Stomach (tissue), 9 donors: ENCODE measurements around the gene EREG. TPM values are rescaled to one million over a fixed set of nuclear protein-coding genes. Genes with fewer than 3 reads are reported as not detected.

ENCODE experiments used
- DNase-seq, 2 donors: peaks; one replicate each; pipeline versions ENCODE4 v3.0.0 to v3.0.0-alpha.2; 2013 to 2019
- H3K27ac ChIP-seq, 5 donors: fragments of 200-600 bp in 4 of 5; sonication (generic) in 4 of 5; one replicate each; pipeline ENCODE4 v1.5.1; 2013 to 2019; ENCODE audit warnings: mild to moderate bottlenecking in 1 of 5, moderate library complexity in 1 of 5
- H3K27me3 ChIP-seq, 3 donors: fragments of 200-600 bp; sonication (generic); one replicate each; pipeline ENCODE4 v1.5.1; 2017 to 2019; ENCODE audit warnings: mixed run types in 1 of 3
- H3K36me3 ChIP-seq, 4 donors: fragments of 200-600 bp; sonication (generic); 1 replicate in 3 of 4; 2 replicates in 1 of 4; pipeline ENCODE4 v1.5.1; 2016 to 2019
- H3K4me1 ChIP-seq, 4 donors: fragments of 200-600 bp; sonication (generic); one replicate each; pipeline ENCODE4 v1.5.1; 2016 to 2019
- H3K4me3 ChIP-seq, 4 donors: fragments of 200-600 bp; sonication (generic) in 3 of 4; one replicate each; pipeline ENCODE4 v1.5.1; 2016 to 2019; ENCODE audit warnings: mild to moderate bottlenecking in 1 of 4
- H3K9me3 ChIP-seq, 4 donors: fragments of 200-600 bp; sonication (generic); one replicate each; pipeline ENCODE4 v1.5.1; 2016 to 2019
- CTCF ChIP-seq, 7 experiments: fragments of 450-650 bp in 4 of 7; fragments of 200-600 bp in 3 of 7; sonication (generic) in 3 of 7; IDR thresholded peaks; one replicate each; pipeline ENCODE4 v1.5.1; 2016 to 2019; ENCODE audit warnings: antibody characterized with exemption in 7 of 7, control low read depth in 2 of 7, mild to moderate bottlenecking in 1 of 7
- EP300 ChIP-seq: sonication (generic); formaldehyde crosslinking; IDR thresholded peaks from one replicate; pipeline ENCODE4 v1.6.1; 2017; ENCODE audit warnings: antibody characterized with exemption
- POLR2A ChIP-seq, 4 donors: fragments of 450-650 bp; IDR thresholded peaks; one replicate each; pipeline ENCODE4 v1.6.1; 2016; ENCODE audit warnings: antibody characterized with exemption in 4 of 4, control low read depth in 2 of 4, mild to moderate bottlenecking in 1 of 4, moderate library complexity in 1 of 4
- POLR2AphosphoS5 ChIP-seq, 3 donors: sonication (generic); formaldehyde crosslinking; IDR thresholded peaks; one replicate each; pipeline ENCODE4 v1.6.1; 2016; ENCODE audit warnings: antibody characterized with exemption in 3 of 3
- WGBS, 5 donors: extraction: QIAGEN DNeasy Blood & Tissue Kit in 3 of 5; methylation state at CpG; one replicate each; pipeline versions ENCODE4 v1.1.5 to v1.1.7; 2013 to 2018; 5-methylcytosine and 5-hydroxymethylcytosine counted together
- intact Hi-C: fragments of 100-400 bp; cut with DNase I; formaldehyde crosslinking; loops from one replicate; pipeline ENCODE4 v1.15.1; 2023; ENCODE audit warnings: low total_unique reads
- polyA plus RNA-seq, 3 donors: library from polyadenylated mRNA; stranded (reverse); fragments of 200-250 nt; gene quantifications; one replicate each; pipeline ENCODE4 v1.2.3, GENCODE V29; 2013
- total RNA-seq, 5 donors: library from RNA; depleted of rRNA; stranded (reverse); fragments of >200 nt; gene quantifications; one replicate each; pipeline versions ENCODE4 v1.1.0 to v1.2.3, GENCODE V29; 2014 to 2016
- donor health status: healthy with polysubstance abuse.
- donor health status: Bipolar disorder and iron deficiency.
- donor health status: healthy.

Gene EREG
- total and polyA plus RNA-seq, 8 donors = 0.62 to 1.8 (median 0.73) TPM; not detected in 5

- Histone ChIP-seq H3K27me3 (no peaks in the 10 kb centered on the region), H3K9me3 (no peaks in the 10 kb centered on the region), H3K4me3 (no peak overlapping the region), H3K36me3 (no peaks in the 10 kb centered on the region), H3K4me1 (no peaks in the 10 kb centered on the region), H3K27ac (no peak overlapping the region)
- intact Hi-C loops = no loop called here
- no peak for DNase-seq
- no peak for TF ChIP-seq EP300
- no peak for TF ChIP-seq CTCF (IDR thresholded peaks at IDR 0.05)
- no peak for TF ChIP-seq POLR2AphosphoS5 (IDR thresholded peaks at IDR 0.05)
- TF ChIP-seq POLR2A (IDR thresholded peaks at IDR 0.05) = no peak
Measured at GRCh38 chr4:74407891-74408290, 42.9 kb downstream of the EREG start.

- no peaks in the 10 kb centered on the region for H3K9me3 ChIP-seq
- H3K27me3 ChIP-seq = no peaks in the 10 kb centered on the region
- no peaks in the 10 kb centered on the region for H3K36me3 ChIP-seq
- H3K27ac ChIP-seq = no peak overlapping the region
- no peak for DNase-seq
- intact Hi-C loops = no loop called here
- WGBS, 5 donors = 77 to 94% (median 87%) methylated on average over 3 of the region's 3 CpGs
- no peak overlapping the region for H3K4me3 ChIP-seq
- no peaks in the 10 kb centered on the region for H3K4me1 ChIP-seq
- TF ChIP-seq CTCF (IDR thresholded peaks at IDR 0.05) (no peak), POLR2AphosphoS5 (IDR thresholded peaks at IDR 0.05) (no peak), EP300 (no peak), POLR2A (IDR thresholded peaks at IDR 0.05) (no peak)
Measured at GRCh38 chr4:74408639-74409038, 43.7 kb downstream of the EREG start.

- no peak for TF ChIP-seq CTCF (IDR thresholded peaks at IDR 0.05)
- no peak for TF ChIP-seq EP300
- no peak for TF ChIP-seq POLR2A (IDR thresholded peaks at IDR 0.05)
- no peak for TF ChIP-seq POLR2AphosphoS5 (IDR thresholded peaks at IDR 0.05)
- no peak for DNase-seq
- intact Hi-C loops = no loop called here
- H3K27ac ChIP-seq = no peak overlapping the region
- H3K4me1 ChIP-seq = peaks cover 0 to 5% (median 0%) of the 10 kb centered on the region in 4 donors
- H3K9me3 ChIP-seq = no peaks in the 10 kb centered on the region
- H3K36me3 ChIP-seq = no peaks in the 10 kb centered on the region
- WGBS, 5 donors = 72 to 89% (median 80%) methylated on average over 2 of the region's 2 CpGs
- H3K27me3 ChIP-seq = no peaks in the 10 kb centered on the region
- H3K4me3 ChIP-seq = no peak overlapping the region
Measured at GRCh38 chr4:74410272-74410671, 45.3 kb downstream of the EREG start.

GRCh38 chr4:74412225-74412624 is 47.3 kb downstream of the EREG start:
- no peaks in the 10 kb centered on the region for H3K9me3 ChIP-seq
- H3K27me3 ChIP-seq = no peaks in the 10 kb centered on the region
- peaks cover 0 to 5% (median 0%) of the 10 kb centered on the region in 4 donors for H3K4me1 ChIP-seq
- H3K4me3 ChIP-seq = no peak overlapping the region
- no peak for TF ChIP-seq POLR2AphosphoS5 (IDR thresholded peaks at IDR 0.05)
- TF ChIP-seq EP300 = no peak
- DNase-seq = no peak
- H3K27ac ChIP-seq = no peak overlapping the region
- intact Hi-C loops = no loop called here
- no peaks in the 10 kb centered on the region for H3K36me3 ChIP-seq

GRCh38 chr4:74413265-74413664 is 48.3 kb downstream of the EREG start:
- intact Hi-C loops = no loop called here

More at GRCh38 chr4:74413265-74413664, 48.3 kb downstream of the EREG start:
- H3K27me3 ChIP-seq = no peaks in the 10 kb centered on the region
- no peak overlapping the region for H3K27ac ChIP-seq
- no peak for TF ChIP-seq POLR2A (IDR thresholded peaks at IDR 0.05)
- TF ChIP-seq CTCF (IDR thresholded peaks at IDR 0.05) = no peak
- no peak for TF ChIP-seq POLR2AphosphoS5 (IDR thresholded peaks at IDR 0.05)
- TF ChIP-seq EP300 = no peak
- H3K9me3 ChIP-seq = no peaks in the 10 kb centered on the region
- no peak for DNase-seq
- H3K4me1 ChIP-seq = peaks cover 0 to 5% (median 0%) of the 10 kb centered on the region in 4 donors
- H3K4me3 ChIP-seq = no peak overlapping the region
- no peaks in the 10 kb centered on the region for H3K36me3 ChIP-seq
